ENCODE measurements around the gene LYPLA2.
A peak's percentile ranks its signal among the peaks of the same experiment; 100 is the strongest.

The LYPLA2 gene

GRCh38 chr1:23803674-23804073 is 12.7 kb downstream of the LYPLA2 start:
- H3K4me3 ChIP-seq (ENCODE audit: low read length) = no peak overlapping the region
- DNase-seq (ENCODE audit: low read depth) = no peak
- no peak for TF ChIP-seq CTCF (conservative IDR thresholded peaks at IDR 0.05; ENCODE audit: low read depth, low read length)

DNA sequence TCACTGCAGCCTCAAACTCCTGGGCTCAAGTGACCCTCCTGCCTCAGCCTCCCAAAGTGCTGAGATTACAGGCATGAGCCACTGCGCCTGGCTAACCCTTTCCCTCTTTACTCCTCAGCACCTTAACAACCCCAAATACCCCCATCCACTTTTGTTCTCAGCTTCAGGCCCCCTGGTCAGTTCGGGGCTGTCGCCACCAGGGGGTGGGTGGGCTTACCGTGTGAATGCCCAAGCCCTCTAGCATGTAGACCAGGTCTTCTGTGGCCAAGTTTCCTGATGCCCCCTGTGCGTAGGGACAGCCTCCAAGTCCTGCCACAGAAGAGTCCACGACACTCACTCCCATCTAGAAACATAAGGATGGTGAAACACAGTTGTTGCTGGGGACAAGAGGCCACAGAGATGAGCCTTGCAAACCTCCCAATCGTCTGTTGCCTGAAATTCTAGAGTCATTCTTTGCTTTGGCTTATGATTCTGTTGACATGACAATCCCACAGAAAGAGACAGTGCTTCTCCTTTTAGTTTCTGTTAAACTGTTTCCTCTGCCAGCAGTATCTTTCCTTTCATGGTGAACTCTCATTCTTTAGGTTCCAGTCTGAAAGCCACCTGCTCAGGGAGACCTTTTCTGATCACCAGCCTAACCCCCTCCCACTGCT is 13.4 kb downstream of the LYPLA2 start:
- DNase-seq (ENCODE audit: low read depth) = no peak
- peak; percentile 42 for TF ChIP-seq CTCF (conservative IDR thresholded peaks at IDR 0.05; ENCODE audit: low read depth, low read length)
- no peak overlapping the region for H3K4me3 ChIP-seq (ENCODE audit: low read length)

GRCh38 chr1:23805025-23805424 is 14.1 kb downstream of the LYPLA2 start:
- no peak for TF ChIP-seq CTCF (conservative IDR thresholded peaks at IDR 0.05; ENCODE audit: low read depth, low read length)
- DNase-seq (ENCODE audit: low read depth) = no peak
- H3K4me3 ChIP-seq (ENCODE audit: low read length) = no peak overlapping the region

GRCh38 chr1:23806280-23806679 is 15.3 kb downstream of the LYPLA2 start:
- TF ChIP-seq CTCF (conservative IDR thresholded peaks at IDR 0.05; ENCODE audit: low read depth, low read length) = no peak
- no peak for DNase-seq (ENCODE audit: low read depth)
- H3K4me3 ChIP-seq (ENCODE audit: low read length) = no peak overlapping the region

- no peak for TF ChIP-seq CTCF (conservative IDR thresholded peaks at IDR 0.05; ENCODE audit: low read depth, low read length)
- no peak overlapping the region for H3K4me3 ChIP-seq (ENCODE audit: low read length)
- no peak for DNase-seq (ENCODE audit: low read depth)
These were observed 16.5 kb downstream of the LYPLA2 start for GRCh38 chr1:23807453-23807852.

GRCh38 chr1:23809751-23810171 is 18.8 kb downstream of the LYPLA2 start:
- no peak overlapping the region for H3K4me3 ChIP-seq (ENCODE audit: low read length)
- DNase-seq (ENCODE audit: low read depth) = no peak
- TF ChIP-seq CTCF (conservative IDR thresholded peaks at IDR 0.05; ENCODE audit: low read depth, low read length) = peak; percentile 92

- TF ChIP-seq CTCF (conservative IDR thresholded peaks at IDR 0.05; ENCODE audit: low read depth, low read length) = peak; percentile 83
- DNase-seq (ENCODE audit: low read depth) = no peak
- no peak overlapping the region for H3K4me3 ChIP-seq (ENCODE audit: low read length)
These were observed 20.0 kb downstream of the LYPLA2 start for GRCh38 chr1:23810818-23811540.

All from retinal pigment epithelial cell (primary cell).